MV-4-11 (cell line): ENCODE results near the gene ADCK2.
"Not testable (repeated sequence)": the region's sequence is repeated elsewhere in the genome, so short reads cannot be mapped to it uniquely, and the experiment has no call there.

Source experiments
- DNase-seq: peaks from one replicate; lab custom pipeline; 2025; lab: John Stamatoyannopoulos, UW

Gene ADCK2

DNA sequence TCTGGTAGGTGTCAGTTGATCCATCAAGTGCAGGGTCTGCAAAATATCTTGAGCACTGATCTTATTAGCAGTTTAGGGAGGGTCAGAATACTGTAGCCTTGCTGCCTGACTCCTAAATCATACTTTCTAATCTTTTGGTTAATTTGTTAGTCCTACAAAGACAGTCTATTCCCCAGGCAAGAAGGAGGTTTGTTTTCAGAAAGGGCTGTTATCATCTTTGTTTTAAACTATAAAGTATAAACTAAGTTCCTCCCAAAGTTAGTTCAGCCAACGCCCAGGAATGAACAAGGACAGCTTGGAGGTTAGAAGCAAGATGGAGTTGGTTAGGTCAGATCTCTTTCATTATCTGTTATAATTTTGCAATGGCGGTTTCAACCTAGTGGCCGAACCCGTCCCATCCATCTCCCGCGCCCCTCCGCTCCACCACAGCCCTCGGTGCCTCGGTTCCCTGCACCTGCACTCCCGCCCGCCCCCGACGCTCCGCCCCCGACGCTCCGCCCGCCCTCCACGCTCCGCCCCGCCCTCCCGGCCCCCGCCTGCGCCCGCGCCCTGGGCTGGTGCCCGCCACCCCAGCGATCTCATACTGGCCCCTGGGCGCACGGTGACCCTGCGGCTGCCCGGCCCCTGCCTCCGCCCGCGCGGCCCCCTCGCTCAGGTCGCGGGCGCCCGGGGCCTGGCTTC lies at the start of gene ADCK2:
TSS of gene ADCK2 (plus strand) at position 564 of the 681 bp plus-strand sequence. CDS start 386 bp downstream, outside the sequence.
- peak; percentile 19 for DNase-seq

DNA sequence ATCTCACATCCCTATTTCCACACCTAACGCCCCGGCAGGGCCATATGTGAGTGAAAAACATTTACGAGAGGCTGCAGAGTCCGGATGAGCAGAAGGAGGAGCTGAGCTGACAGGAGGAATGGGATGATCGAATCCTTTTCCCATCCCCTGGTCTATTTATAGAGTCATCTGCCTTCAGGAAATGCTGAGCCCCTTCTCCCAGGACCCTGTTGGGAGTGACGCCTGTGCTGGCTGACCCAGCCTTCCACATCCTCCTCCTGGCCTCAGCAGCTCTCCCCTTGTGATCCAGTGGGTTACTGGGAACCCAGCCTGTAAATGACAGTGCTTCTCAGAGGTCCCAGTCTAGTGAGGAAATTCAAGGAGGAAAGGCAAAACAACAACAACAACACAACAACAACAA lies 48.8 kb upstream of the ADCK2 start:
- no peak for DNase-seq

- DNase-seq = no peak
Observed at GRCh38 chr7:140624392-140625191, 48.2 kb upstream of the ADCK2 start.

GRCh38 chr7:140625192-140625558 lies 47.6 kb upstream of the ADCK2 start:
- not testable (repeated sequence) for DNase-seq

DNA sequence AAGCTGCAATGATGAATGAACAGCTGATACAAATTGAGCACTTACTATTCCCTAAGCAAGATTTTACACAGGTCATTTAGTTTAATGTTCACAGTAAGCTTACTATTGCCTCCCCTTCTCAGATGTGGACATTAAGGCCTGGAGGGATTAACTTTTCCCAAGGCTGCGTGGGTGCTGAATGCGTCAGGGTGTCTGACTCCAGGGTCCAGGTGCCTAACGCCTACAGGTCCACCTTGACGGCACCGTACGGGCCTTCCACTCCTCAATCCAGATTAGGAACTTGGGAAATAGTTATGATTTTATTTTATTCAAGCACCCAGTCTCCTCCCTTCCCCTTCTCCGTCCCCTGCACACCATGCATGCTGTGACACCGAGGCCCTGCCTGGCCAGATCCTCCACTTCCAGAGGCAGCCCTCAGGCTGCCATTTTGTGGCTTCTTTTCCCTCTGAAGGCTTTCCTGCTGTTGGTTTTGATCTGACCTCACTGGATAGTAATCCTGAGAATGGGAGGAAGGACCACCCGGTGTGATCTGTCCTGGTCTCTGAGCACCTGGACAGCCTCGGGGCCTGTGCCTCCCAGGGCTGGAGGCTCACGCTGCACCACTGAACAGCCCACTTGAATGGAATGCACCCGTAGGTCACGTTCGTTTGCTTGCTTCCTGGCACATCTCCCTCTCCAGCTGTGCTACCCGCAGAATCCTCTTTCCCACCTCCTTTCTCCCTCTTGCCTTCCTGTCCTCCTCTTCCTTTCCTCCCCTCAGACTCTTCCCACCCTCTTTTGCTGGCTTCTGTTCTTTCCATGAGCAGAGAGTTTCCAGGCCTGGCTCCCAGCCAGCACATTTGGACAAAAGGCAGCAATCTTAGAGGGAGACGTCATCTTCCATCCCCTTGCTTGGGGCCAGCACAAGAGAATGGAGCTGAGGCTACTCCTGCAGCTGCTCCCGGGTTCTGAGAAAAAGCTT lies 46.6 kb upstream of the ADCK2 start:
- no peak for DNase-seq

DNA sequence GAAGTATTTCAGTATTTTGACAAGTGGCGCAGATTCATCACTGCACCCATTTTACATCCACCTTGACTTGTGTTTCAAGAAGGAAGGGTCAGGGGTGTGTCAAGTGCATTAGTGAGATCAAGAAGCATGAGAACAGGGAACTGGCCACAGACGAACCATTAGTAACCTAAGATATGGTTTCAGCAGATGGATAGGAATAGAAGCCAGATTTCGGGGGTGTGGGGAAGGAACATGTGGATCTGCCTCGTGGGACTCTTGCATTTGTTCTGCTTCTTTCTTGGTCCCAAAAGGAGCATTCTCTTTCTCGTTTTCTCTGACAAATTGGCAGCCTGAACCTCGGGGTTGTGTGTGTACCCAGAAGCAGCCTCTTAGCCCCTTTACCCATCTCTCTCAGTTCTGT lies 41.7 kb upstream of the ADCK2 start:
- no peak for DNase-seq

- DNase-seq = no peak
Observed at GRCh38 chr7:140631602-140632001, 41.1 kb upstream of the ADCK2 start.

- no peak for DNase-seq
Observed at GRCh38 chr7:140635345-140635744, 37.4 kb upstream of the ADCK2 start.

DNA sequence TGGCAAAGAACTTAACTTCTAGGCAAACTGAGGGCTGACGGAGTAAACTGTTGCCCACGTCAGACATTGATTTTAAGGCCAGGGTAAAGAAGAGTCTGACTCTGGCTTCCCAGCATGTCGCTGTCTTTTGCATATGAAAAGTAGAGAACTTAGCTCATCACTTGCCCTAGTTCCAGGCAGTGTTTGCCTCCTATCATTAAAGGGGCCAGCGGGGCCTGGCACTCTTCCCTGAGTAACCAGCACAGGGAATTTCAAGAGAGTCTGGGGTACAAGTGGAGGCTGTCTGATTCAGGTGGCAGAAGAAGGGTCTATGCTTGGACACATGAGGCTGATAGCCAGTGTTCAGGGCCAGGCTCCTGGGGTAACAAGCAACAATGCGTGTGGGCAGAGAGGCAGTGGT lies 36.9 kb upstream of the ADCK2 start:
- DNase-seq = no peak

GRCh38 chr7:140637400-140637799 lies 35.3 kb upstream of the ADCK2 start:
- DNase-seq = no peak

DNA sequence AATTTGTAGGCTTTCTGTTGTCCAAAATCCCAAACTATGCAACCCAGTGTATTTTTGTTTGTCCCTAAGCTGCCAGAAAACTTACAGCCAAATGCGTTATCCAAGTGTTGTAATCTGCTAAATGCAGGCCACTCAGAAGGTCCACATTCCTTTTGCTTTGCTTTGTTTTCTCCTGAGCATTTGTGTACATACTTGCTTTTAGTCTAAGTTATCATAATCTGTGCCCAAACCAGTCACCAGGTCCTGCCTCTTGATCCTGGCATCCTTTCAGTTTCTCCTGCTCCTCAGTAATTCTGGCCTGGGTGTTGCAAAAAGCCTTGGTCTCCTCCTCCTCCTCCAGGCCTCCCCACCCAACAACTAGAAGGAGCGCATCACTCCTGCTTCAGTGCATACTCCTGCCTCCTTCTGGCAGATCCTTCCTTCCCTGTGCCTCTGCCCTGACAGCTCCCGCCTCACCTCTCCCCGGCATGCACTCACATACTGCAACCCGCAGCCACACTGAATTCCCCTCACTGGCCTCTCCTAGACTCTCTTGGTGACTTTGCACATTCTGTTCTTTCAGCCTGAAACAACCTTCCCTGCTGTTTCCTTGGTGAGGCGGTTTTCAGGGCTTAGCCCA lies 34.5 kb upstream of the ADCK2 start:
- DNase-seq = no peak

GRCh38 chr7:140639366-140640053 lies 33.2 kb upstream of the ADCK2 start:
- DNase-seq = peak; percentile 33

- no peak for DNase-seq
Observed at GRCh38 chr7:140640060-140640637, 32.6 kb upstream of the ADCK2 start.

DNA sequence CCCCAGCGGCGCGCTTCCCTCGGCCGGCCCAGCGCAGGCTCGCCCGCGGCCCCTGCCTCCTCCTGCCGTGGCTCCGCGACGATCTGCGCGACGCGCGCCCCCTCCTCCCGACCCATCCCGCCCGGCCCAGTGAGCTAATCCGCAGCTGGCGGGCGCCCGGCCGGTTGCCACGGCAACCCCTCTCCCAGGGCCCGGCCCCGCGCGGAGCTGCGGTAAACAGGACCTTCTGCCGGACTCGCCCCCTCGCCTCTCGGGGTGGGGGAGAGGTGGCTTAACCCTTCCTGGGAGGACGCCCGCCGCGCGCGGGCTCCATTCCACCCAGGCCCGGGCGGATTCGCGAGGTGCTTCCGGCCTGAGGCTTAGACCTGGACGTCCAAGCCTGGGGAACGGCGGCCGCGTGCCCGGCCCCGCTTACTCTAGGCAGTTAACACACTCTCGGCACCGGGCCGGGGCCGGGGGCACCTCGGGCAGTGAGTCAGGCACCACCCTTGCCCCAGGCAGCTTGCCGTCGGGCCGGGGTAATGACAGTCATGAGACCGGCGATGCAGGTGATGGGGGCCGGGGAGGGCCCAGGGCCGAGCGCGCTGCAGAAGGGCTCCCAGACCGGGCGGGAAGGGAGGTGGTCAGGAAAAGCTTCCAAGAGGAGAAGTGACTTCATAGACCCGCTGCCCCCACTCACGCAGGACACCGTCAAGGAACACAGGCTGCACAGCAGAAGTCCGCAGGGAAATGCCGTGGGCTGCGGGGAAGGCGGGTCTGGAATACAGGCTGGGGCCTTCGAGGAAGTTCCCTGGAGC lies 31.8 kb upstream of the ADCK2 start, which contains the start of gene DENND2A:
TSS of gene DENND2A (minus strand) at position 87 of the 797 bp plus-strand sequence. CDS start 38,416 bp downstream, outside the sequence.
- no peak for DNase-seq

DNA sequence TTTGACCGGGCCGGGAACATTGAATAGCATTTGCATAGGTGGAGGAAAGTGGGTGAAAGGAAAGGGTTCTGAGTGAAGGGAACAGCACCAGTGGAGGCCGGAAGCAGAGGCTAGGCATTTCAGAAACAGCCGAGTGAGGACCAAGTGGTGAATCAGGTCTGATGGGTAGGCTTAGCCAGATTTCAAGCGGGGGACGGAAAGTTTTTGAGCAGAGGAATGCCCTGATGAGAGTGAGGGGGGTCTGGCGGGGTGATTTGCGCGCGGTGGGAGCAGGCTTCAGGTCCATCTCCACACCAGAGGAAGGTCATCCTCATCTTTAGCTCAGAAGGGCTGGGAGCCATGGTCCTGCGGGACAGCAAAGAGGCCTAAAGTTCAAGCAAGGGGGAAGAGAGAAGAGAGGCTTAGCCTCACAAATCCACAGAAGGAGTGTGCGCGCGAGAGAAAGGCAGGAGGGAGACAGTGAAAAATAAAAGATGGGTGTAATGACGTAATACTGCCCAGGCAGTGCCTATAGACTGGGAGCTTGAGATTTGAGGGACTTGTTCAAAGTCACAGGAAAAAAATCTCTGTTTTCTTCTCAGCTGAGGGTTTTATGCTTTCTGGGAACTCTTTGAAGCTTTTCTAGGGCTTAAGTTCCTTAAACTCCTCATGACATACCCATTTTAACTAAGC lies 31.1 kb upstream of the ADCK2 start:
- no peak for DNase-seq

DNA sequence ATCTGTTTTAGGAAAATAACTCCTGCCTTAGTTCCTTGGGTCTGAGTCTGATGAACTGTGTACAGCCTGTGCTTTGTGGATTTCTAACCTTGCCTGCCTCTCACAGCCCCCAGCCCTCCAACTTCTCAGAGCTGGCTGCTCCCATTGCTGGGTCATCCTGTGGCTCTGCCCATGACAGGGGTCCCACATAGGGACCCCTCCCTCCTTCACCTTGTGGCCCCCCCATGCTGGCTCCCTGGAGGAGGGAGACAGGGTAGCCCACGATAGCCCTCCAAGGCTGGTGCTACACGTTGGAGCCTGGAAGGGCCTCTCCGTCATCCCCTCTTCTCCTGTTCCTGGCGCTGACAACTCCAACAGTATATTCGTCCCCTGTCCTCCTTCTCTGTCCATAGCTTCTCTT lies 29.3 kb upstream of the ADCK2 start:
- DNase-seq = no peak

GRCh38 chr7:140644761-140645160 lies 28.0 kb upstream of the ADCK2 start:
- DNase-seq = not testable (repeated sequence)

DNA sequence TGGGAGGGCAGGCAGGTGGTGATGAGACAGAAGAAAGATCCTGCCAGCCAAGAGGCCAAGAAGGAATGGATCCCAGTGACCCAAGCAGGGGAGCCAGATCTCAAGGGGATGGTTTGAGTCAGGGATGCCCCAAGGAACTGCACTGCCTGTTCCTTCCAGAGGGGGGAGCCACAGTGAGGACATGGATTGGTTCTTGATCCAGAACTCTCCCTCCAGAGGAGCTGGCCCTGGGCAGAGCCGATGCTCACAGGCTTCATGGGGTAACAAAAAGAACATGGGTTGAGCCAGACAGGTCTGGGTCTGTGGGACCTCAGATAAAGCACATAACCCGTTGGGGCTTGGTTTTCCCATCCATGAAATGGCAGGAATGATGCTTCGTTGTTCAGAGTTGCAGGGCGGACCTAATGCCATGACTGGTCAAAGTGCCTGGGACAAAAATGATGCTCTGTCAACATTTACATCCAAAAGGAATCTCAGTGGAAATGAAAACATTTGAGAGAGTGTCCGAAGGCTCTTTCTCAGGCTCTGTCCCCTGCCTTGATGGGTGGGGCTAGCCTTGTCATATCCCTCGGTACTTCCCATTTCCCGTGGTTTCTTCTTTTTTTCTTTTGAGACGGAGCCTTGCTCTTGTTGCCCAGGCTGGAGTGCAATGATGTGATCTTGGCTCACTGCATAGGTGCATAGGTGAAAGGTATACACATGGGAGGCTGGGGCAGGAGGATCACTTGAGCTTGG lies 27.4 kb upstream of the ADCK2 start:
- DNase-seq = no peak
